Measurements from ENCODE around the gene BCL11B.

- TF ChIP-seq TCF12 (IDR thresholded peaks at IDR 0.05; ENCODE audit: low read depth) (no peak), CEBPB (IDR thresholded peaks at IDR 0.05) (no peak), REST (IDR thresholded peaks at IDR 0.05; ENCODE audit: low read depth) (no peak), MAX (IDR thresholded peaks at IDR 0.05) (no peak), EP300 (IDR thresholded peaks at IDR 0.05; ENCODE audit: borderline replicate concordance) (no peak), YY1 (IDR thresholded peaks at IDR 0.05; ENCODE audit: low read depth) (no peak), FOXM1 (IDR thresholded peaks at IDR 0.05; ENCODE audit: borderline replicate concordance, low read depth) (no peak), EGR1 (IDR thresholded peaks at IDR 0.05) (no peak), TAF1 (IDR thresholded peaks at IDR 0.05; ENCODE audit: low read depth) (no peak), RAD21 (IDR thresholded peaks at IDR 0.05; ENCODE audit: low read depth) (no peak), CREB1 (IDR thresholded peaks at IDR 0.05; ENCODE audit: low read depth) (no peak), USF1 (IDR thresholded peaks at IDR 0.05) (no peak), ZBTB7A (IDR thresholded peaks at IDR 0.05; ENCODE audit: low read depth) (no peak), TEAD4 (IDR thresholded peaks at IDR 0.05) (no peak)
Observed at GRCh38 chr14:99287269-99287942, 15.4 kb upstream of the BCL11B start.

Measured in Ishikawa (cell line).